Spleen (tissue), 7 donors: ENCODE results near the gene LPAR2.

Experiments used
- CTCF ChIP-seq, 11 experiments: fragments of 200-600 bp in 7 of 11; fragments of 450-650 bp in 4 of 11; sonication (generic) in 4 of 11; IDR thresholded peaks in 8 of 11; conservative IDR thresholded peaks in 3 of 11; 1 replicate in 7 of 11; 2 replicates in 4 of 11; pipeline versions ENCODE4 v1.4.0 to v1.8.0; 2016 to 2021; ENCODE audit warnings: antibody characterized with exemption in 11 of 11, inconsistent platforms in 4 of 11, mild to moderate bottlenecking in 1 of 11
- POLR2A ChIP-seq, 3 donors: fragments of 450-650 bp; IDR thresholded peaks; one replicate each; pipeline ENCODE4 v1.5.1; 2017; ENCODE audit warnings: antibody characterized with exemption in 3 of 3, mild to moderate bottlenecking in 1 of 3
- POLR2AphosphoS5 ChIP-seq, 3 donors: sonication (generic); formaldehyde crosslinking; IDR thresholded peaks; one replicate each; pipeline ENCODE4 v1.5.1; 2017; ENCODE audit warnings: antibody characterized with exemption in 3 of 3
- donor health status: DM: no; HTN: no; CAD: no; lungs with moderate emphysema.
- donor health status: DM: no; HTN: no; CAD: no.
- donor health status: DM: no; HTN: no; CAD: no.

- TF ChIP-seq CTCF (IDR thresholded peaks at IDR 0.05 in 8 of 11, conservative IDR thresholded peaks at IDR 0.05 in 3 of 11) (no peak), POLR2A (IDR thresholded peaks at IDR 0.05) (no peak), POLR2AphosphoS5 (IDR thresholded peaks at IDR 0.05) (no peak)
Observed at GRCh38 chr19:19623383-19623782, 4.6 kb downstream of the LPAR2 start.
